ENCODE measurements around the gene DISP1.

DNA sequence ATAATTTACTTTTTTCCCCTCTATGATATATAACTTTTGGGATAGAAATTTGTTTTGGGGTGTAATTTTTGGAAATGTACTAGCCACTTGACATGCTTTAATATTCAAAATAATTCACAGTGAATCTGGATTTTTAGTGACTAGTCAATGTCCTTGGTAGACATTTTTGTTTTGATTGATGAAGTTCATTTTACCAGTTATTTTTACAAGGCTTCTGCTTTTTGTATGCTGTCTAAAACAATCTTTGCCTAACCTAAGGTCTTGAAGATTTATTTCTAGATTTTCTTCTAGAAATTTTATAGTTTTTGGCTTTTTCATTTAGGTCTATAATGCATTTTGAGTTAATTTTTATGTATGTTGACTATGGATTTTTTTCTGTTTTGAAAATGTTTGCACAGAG is 30.9 kb downstream of the DISP1 start:
- TF ChIP-seq POLR2AphosphoS5 (IDR thresholded peaks at IDR 0.05; ENCODE audit: borderline replicate concordance, low read depth, low read length) (no peak), FOXP2 (optimal IDR thresholded peaks at IDR 0.05; ENCODE audit: control extremely low read depth, extremely low read length, insufficient read depth) (no peak), EZH2 (IDR thresholded peaks at IDR 0.05) (no peak)
